ENCODE results near the gene KCNH4.
"Not testable (repeated sequence)": the region's sequence is repeated elsewhere in the genome, so short reads cannot be mapped to it uniquely, and the experiment has no call there.

The KCNH4 gene

GRCh38 chr17:42193969-42194899 lies 13.3 kb upstream of the KCNH4 start, which contains the start of gene GHDC:
TSS of gene GHDC (minus strand) at chr17:42194494. CDS start at chr17:42193581, 913 bp downstream.
- DNase-seq, result peak; percentile 42 to 59

GRCh38 chr17:42193216-42193968 lies 12.4 kb upstream of the KCNH4 start:
- DNase-seq, result no peak

GRCh38 chr17:42192189-42193126 lies 11.5 kb upstream of the KCNH4 start:
- DNase-seq, result no peak

- DNase-seq, result peak in 1 of 2 experiments; percentile 17
These were observed 10.3 kb upstream of the KCNH4 start for GRCh38 chr17:42191275-42191608.

GRCh38 chr17:42190491-42191274 lies 9.7 kb upstream of the KCNH4 start:
- no peak for DNase-seq

- no peak for DNase-seq
These were observed 8.7 kb upstream of the KCNH4 start for GRCh38 chr17:42189651-42189965.

GRCh38 chr17:42188749-42189650 lies 8.1 kb upstream of the KCNH4 start:
- no peak for DNase-seq

GRCh38 chr17:42187833-42188232 lies 6.9 kb upstream of the KCNH4 start:
- DNase-seq, result no peak

GRCh38 chr17:42186191-42186590 lies 5.2 kb upstream of the KCNH4 start:
- DNase-seq, result not testable (repeated sequence)

- no peak for DNase-seq
These were observed 4.6 kb upstream of the KCNH4 start for GRCh38 chr17:42185621-42185930.

GRCh38 chr17:42184713-42185620 lies 4.0 kb upstream of the KCNH4 start, which contains the start of gene HCRT:
TSS of gene HCRT (minus strand) at chr17:42185452. CDS start at chr17:42185365, 87 bp downstream.
- DNase-seq, result no peak

GRCh38 chr17:42183741-42184711 lies 3.1 kb upstream of the KCNH4 start:
- peak; percentile 63 to 87 for DNase-seq

- DNase-seq, result no peak
These were observed 2.2 kb upstream of the KCNH4 start for GRCh38 chr17:42182927-42183734.

- no peak for DNase-seq
These were observed 887 bp upstream of the KCNH4 start for GRCh38 chr17:42181851-42182207.

- no peak for DNase-seq
These were observed 476 bp downstream of the KCNH4 start for GRCh38 chr17:42180411-42180921.

- peak in 1 of 2 experiments; percentile 8 for DNase-seq
These were observed 981 bp downstream of the KCNH4 start for GRCh38 chr17:42179911-42180410.

GRCh38 chr17:42179335-42179734 lies 1.6 kb downstream of the KCNH4 start:
- no peak for DNase-seq

All from NCI-H1930 (cell line).